Peyer's patch (tissue), 4 donors: ENCODE data around the gene DRAM2.

Experiments used
- CTCF ChIP-seq, 6 experiments: fragments of 450-650 bp in 4 of 6; fragments of 200-600 bp in 2 of 6; sonication (generic) in 1 of 6; IDR thresholded peaks; one replicate each; pipeline ENCODE4 v1.5.1; 2017 to 2019; ENCODE audit warnings: antibody characterized with exemption in 6 of 6, mild to moderate bottlenecking in 3 of 6, moderate library complexity in 1 of 6
- POLR2A ChIP-seq, 2 donors: fragments of 450-650 bp; IDR thresholded peaks; one replicate each; pipeline ENCODE4 v1.5.1; 2017; ENCODE audit warnings: antibody characterized with exemption in 2 of 2, mild to moderate bottlenecking in 2 of 2, moderate library complexity in 2 of 2

DNA sequence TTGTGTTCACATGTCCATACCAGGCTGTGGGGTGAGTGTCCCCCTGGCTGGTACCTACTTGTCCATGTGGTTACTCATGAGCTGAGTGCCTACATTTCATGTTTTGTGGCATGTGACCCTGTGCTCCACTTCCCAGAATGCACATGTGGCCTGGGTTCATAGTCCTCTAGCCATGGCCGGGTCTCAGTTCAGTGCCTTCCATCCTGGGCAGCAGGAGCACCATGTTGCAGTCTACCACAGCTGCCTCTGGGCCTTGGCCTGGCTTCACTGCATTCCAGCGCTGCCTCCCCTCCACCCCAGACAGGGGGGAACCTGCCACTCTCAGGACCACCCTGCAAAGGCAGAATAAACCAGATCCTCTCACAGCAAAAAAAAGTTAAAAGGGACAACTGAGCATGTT, 5.6 kb upstream of the DRAM2 start:
- no peak for TF ChIP-seq CTCF (IDR thresholded peaks at IDR 0.05)
- TF ChIP-seq POLR2A (IDR thresholded peaks at IDR 0.05), result no peak
